Activated CD4-positive, alpha-beta T cell treated with anti-CD3 and anti-CD28 coated beads, Interleukin-2, Interleukin-4, amounts not matched to agents 100 ng/mL and 50 ng/mL, durations not matched to agents 16 hours and 8 hours (primary cell): ENCODE measurements around the gene UGT1A3.
"Not testable (repeated sequence)": the region's sequence is repeated elsewhere in the genome, so short reads cannot be mapped to it uniquely, and the experiment has no call there.

ENCODE experiments used
- DNase-seq: peaks from one replicate; pipeline ENCODE4 v3.0.0-alpha.2; 2020; ENCODE audit warnings: low spot score

The UGT1A3 gene

GRCh38 chr2:233707940-233708644, 20.8 kb upstream of the UGT1A3 start:
- no peak for DNase-seq

- no peak for DNase-seq
These were observed 19.9 kb upstream of the UGT1A3 start for GRCh38 chr2:233708942-233709341.

GRCh38 chr2:233711312-233712008, 17.4 kb upstream of the UGT1A3 start:
- DNase-seq: peak; percentile 70

GRCh38 chr2:233712611-233713261, 16.1 kb upstream of the UGT1A3 start, which contains the start of gene UGT1A5:
Gene UGT1A5 (plus strand): TSS chr2:233712907. CDS start chr2:233712992, 85 bp downstream.
- no peak for DNase-seq

GRCh38 chr2:233713262-233713615, 15.6 kb upstream of the UGT1A3 start:
- DNase-seq: no peak

GRCh38 chr2:233714121-233714520, 14.7 kb upstream of the UGT1A3 start:
- no peak for DNase-seq

GRCh38 chr2:233718552-233718951, 10.3 kb upstream of the UGT1A3 start, which contains the start of gene UGT1A4:
Gene UGT1A4 (plus strand): TSS chr2:233718736. CDS start chr2:233718821, 85 bp downstream.
- no peak for DNase-seq

GRCh38 chr2:233736868-233737653, 8.2 kb downstream of the UGT1A3 start:
- not testable (repeated sequence) for DNase-seq

GRCh38 chr2:233740870-233741269, 12.0 kb downstream of the UGT1A3 start:
- DNase-seq: no peak

GRCh38 chr2:233743464-233744259, 14.8 kb downstream of the UGT1A3 start:
- DNase-seq: no peak

- DNase-seq: no peak
These were observed 16.4 kb downstream of the UGT1A3 start for GRCh38 chr2:233745073-233745755.

- not testable (repeated sequence) for DNase-seq
These were observed 17.0 kb downstream of the UGT1A3 start for GRCh38 chr2:233745838-233746237.

- DNase-seq: no peak
These were observed 17.8 kb downstream of the UGT1A3 start for GRCh38 chr2:233746475-233747282.

- DNase-seq: no peak
These were observed 18.4 kb downstream of the UGT1A3 start for GRCh38 chr2:233747283-233747544.

- DNase-seq: not testable (repeated sequence)
These were observed 21.8 kb downstream of the UGT1A3 start for GRCh38 chr2:233750689-233751088.

- DNase-seq: not testable (repeated sequence)
These were observed 22.6 kb downstream of the UGT1A3 start for GRCh38 chr2:233751212-233752009.

GRCh38 chr2:233754872-233755611, 26.2 kb downstream of the UGT1A3 start:
- no peak for DNase-seq

GRCh38 chr2:233756429-233757081, 27.7 kb downstream of the UGT1A3 start:
- no peak for DNase-seq
